Osteocyte (in vitro differentiated cells): Measurements from ENCODE around the gene SNX32. TPM values are rescaled to one million over a fixed set of nuclear protein-coding genes. Genes with fewer than 3 reads are reported as not detected.

Experiments
- DNase-seq: peaks from one replicate; pipeline ENCODE4 v3.0.0; 2021; ENCODE audit warnings: mixed read lengths; ENCODE audit not compliant: unreplicated experiment; ENCODE audit errors: extremely low spot score
- H3K27ac Mint-ChIP-seq: one replicate; pipeline ENCODE4 v1.8.0; 2021; ENCODE audit warnings: mild to moderate bottlenecking, mixed read lengths; ENCODE audit not compliant: unreplicated experiment
- H3K27me3 Mint-ChIP-seq: one replicate; pipeline ENCODE4 v1.8.0; 2021; ENCODE audit warnings: mixed read lengths; ENCODE audit not compliant: unreplicated experiment
- H3K36me3 Mint-ChIP-seq: one replicate; pipeline ENCODE4 v1.8.0; 2021; ENCODE audit warnings: mixed read lengths; ENCODE audit not compliant: unreplicated experiment
- H3K4me1 Mint-ChIP-seq: one replicate; pipeline ENCODE4 v1.8.0; 2021; ENCODE audit warnings: mixed read lengths; ENCODE audit not compliant: unreplicated experiment
- H3K4me3 Mint-ChIP-seq: one replicate; pipeline ENCODE4 v1.8.0; 2021; ENCODE audit warnings: mild to moderate bottlenecking, moderate library complexity, mixed read lengths; ENCODE audit not compliant: unreplicated experiment
- H3K9me3 Mint-ChIP-seq: one replicate; pipeline ENCODE4 v1.8.0; 2021; ENCODE audit warnings: mixed read lengths; ENCODE audit not compliant: unreplicated experiment
- total RNA-seq: library from RNA; stranded (reverse); gene quantifications from 2 replicates; pipeline ENCODE4 v1.2.1, GENCODE V29; 2021
- TF ChIP-seq, protein P1 (sequence below): fragments of 200-600 bp; sonication (generic); IDR thresholded peaks from 2 replicates; pipeline ENCODE4 v1.5.0; 2021; ENCODE audit warnings: antibody characterized with exemption, mild to moderate bottlenecking, moderate library complexity

SNX32 gene
- total RNA-seq, 1 donor from 2014 or later = 4.0 TPM

DNA sequence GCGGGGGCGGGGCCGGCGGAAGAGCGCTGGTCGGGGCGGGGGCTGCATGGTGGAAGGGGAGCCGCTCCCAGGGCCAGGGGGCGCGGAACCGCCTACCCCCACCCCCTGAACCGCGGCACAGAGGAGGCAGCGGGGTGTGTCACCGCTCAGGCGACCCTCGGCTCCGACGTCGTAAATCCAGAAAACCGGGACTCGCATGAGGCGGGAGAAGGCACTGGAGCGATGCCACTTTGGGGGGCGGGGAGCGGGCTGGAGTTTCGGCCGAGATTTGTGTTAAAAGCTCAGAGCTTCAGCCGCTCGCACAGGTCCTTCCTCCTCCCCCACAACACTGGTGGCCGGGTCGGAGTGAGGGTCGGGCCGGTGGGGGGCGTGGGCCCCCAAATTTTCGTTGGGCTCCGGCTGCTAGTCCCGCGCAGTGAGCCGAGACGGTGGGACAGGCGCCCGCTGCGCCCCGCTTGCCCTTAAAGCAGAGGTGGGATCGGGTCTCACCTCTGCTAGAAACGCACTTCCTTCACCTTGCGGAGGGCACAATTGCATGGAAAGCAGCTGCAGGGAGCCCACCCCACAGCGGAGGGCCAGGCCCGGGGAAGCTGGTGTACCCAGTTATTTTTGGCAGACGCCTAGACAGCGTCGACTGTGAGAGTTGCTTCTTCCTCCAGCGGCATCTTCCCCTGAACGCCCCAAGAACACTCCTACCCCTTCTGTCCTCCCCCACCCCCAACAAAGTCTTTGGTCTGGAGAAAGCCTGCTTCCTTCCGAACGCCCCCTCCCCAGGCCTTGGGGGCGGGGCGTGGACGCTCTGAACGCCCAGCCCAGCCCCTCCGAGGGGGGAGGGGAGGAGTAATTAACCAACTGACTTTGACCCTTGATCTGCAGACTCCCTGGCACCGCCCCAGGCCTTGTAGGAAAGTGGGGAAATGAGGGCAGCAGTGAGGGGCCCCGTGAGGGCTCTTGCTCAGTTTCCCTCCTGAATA lies 45.8 kb upstream of the SNX32 start:
- Mint-ChIP-seq H3K4me3 (peak overlapping the region; percentile 67), H3K9me3 (no peaks in the 10 kb centered on the region), H3K27ac (no peak overlapping the region), H3K36me3 (no peaks in the 10 kb centered on the region), H3K27me3 (peaks cover 45% of the 10 kb centered on the region), H3K4me1 (peaks cover 5% of the 10 kb centered on the region)
- no peak for DNase-seq
- TF ChIP-seq, protein P1, sequence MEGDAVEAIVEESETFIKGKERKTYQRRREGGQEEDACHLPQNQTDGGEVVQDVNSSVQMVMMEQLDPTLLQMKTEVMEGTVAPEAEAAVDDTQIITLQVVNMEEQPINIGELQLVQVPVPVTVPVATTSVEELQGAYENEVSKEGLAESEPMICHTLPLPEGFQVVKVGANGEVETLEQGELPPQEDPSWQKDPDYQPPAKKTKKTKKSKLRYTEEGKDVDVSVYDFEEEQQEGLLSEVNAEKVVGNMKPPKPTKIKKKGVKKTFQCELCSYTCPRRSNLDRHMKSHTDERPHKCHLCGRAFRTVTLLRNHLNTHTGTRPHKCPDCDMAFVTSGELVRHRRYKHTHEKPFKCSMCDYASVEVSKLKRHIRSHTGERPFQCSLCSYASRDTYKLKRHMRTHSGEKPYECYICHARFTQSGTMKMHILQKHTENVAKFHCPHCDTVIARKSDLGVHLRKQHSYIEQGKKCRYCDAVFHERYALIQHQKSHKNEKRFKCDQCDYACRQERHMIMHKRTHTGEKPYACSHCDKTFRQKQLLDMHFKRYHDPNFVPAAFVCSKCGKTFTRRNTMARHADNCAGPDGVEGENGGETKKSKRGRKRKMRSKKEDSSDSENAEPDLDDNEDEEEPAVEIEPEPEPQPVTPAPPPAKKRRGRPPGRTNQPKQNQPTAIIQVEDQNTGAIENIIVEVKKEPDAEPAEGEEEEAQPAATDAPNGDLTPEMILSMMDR = no peak

DNA sequence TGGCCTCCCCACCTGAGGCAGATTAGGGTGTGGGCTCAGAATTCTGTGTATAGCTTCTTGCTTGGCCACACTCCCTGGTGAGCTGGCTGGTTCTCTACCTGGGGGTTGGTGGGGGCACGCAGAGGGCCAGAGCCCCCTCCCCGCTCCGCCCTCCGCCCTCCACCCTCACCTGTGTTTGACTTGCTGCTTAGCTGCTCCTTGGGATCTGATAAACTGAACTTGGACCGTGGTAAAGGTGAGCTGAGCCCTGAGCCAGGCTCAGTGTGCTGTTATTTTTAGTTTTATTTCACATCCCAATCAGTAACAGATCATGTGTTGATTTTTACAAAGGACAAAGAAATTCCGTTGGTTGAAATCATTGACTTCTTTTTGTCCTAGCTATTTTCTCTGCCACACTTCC lies 44.9 kb upstream of the SNX32 start:
- Mint-ChIP-seq H3K27ac (no peak overlapping the region), H3K36me3 (no peaks in the 10 kb centered on the region)

DNA sequence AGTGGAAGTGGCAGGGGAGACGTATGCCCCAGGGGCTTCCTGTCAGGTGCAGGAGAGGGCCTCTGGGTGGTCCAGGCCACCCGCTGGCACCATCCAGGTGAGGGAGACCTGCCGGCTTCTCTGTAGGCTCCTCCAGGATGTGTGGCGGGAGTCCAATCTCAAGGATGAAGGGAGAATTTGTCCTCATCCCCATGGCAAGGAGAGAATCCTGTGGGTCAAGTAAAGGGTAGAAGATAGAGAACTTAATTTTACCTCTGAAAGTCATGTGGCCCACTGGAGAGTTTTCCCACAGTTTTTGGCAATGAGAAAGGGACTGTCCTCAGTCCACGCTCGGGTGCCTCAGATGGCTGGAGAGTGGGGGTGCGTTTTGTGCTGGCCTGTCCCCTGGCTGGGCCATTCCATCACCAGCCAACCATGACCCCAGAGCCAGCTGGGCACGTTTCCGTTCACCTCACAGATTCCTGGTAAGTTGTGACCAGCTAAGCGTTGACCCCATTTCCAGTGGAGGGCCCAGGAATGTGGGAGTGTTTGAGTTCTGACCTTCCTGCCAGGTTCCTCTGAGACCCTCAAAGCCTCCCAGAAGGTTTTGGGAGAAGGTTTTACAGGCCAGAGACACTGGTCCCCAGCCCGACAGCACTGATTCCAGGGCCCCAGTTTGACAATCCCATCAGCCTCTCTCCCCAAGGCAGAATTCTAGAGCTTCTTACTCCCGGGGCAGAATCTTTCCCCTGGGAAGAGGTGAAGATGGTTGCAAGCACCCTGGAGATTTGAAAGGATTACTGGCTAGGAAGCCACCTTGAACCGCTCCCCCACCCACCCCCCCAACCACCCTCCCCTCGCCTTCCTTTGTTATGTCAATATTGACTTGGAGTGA lies 44.3 kb upstream of the SNX32 start:
- Mint-ChIP-seq H3K9me3 (no peaks in the 10 kb centered on the region), H3K27me3 (peaks cover 39% of the 10 kb centered on the region), H3K4me3 (no peak overlapping the region), H3K4me1 (peaks cover 5% of the 10 kb centered on the region), H3K27ac (no peak overlapping the region), H3K36me3 (no peaks in the 10 kb centered on the region)
- TF ChIP-seq, protein P1 = no peak
- no peak for DNase-seq

More for the DNA sequence above, 44.9 kb upstream of the SNX32 start:
- H3K27me3 Mint-ChIP-seq = peaks cover 44% of the 10 kb centered on the region
- no peak for DNase-seq
- TF ChIP-seq, protein P1 = no peak
- peaks cover 5% of the 10 kb centered on the region for H3K4me1 Mint-ChIP-seq
- no peak overlapping the region for H3K4me3 Mint-ChIP-seq
- no peaks in the 10 kb centered on the region for H3K9me3 Mint-ChIP-seq

DNA sequence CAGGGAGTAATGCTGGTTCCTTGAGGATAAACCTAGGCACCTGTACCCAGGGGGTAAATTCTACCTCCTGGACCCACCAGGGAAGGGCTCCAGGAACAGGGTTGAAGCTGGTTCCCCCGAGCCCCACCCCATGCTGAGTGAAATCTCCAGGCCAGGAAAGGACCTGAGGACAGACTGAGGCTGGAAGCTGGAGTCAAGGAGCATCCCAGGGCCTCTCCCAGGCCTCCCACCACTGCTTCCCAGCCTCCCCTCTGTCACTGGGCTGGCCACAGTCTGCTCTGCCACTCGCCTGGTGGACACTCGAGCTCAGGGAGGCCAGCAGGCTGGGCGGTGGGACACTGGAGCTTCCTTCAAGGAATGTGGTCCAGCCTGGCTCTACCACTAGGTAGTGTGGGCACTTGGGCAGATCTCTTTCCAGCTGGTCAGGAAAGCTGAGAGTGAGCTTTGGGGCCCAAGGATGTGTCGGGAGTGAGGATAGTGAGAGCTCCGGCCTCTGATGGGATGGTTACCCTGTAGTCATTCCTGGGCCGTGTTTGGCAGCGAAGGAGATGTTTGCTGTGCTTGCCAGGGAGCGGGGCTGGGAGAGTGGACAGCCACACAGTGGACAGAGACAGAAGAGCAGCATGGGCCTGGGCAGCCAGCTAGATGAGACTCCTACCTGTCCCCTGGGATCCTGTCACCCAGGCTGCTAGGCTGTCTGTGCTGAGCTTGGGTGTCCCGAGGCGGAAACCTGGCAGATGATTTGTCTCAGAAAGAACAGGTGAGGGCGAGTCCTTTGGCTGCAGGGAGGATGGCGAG lies 43.5 kb upstream of the SNX32 start:
- Mint-ChIP-seq H3K27ac (no peak overlapping the region), H3K9me3 (no peaks in the 10 kb centered on the region), H3K4me3 (no peak overlapping the region), H3K4me1 (peaks cover 5% of the 10 kb centered on the region), H3K27me3 (peaks cover 33% of the 10 kb centered on the region), H3K36me3 (no peaks in the 10 kb centered on the region)
- no peak for DNase-seq
- TF ChIP-seq, protein P1 = no peak
